HepG2 (cell line): ENCODE results near the gene TNFAIP8L2. TPM values are rescaled to one million over a fixed set of nuclear protein-coding genes. Genes with fewer than 3 reads are reported as not detected.

Experiments used
- ARID4A ChIP-seq: sonication (generic); formaldehyde crosslinking; IDR thresholded peaks from 2 replicates; pipeline ENCODE4 v1.5.0; 2020; ENCODE audit warnings: mild to moderate bottlenecking, missing genetic modification reagents, borderline replicate concordance
- ATM ChIP-seq: fragments of 450-650 bp; IDR thresholded peaks from 2 replicates; pipeline ENCODE4 v1.7.1; 2017; ENCODE audit warnings: mild to moderate bottlenecking, borderline replicate concordance
- CSRNP2 ChIP-seq: sonication (generic); formaldehyde crosslinking; conservative IDR thresholded peaks from 2 replicates; pipeline ENCODE4 v1.8.0; 2022; ENCODE audit warnings: low read depth, missing genetic modification reagents
- FOSL1 ChIP-seq: sonication (generic); formaldehyde crosslinking; IDR thresholded peaks from 2 replicates; pipeline ENCODE4 v1.9.0; 2021; ENCODE audit warnings: missing genetic modification reagents, borderline replicate concordance
- FOXK2 ChIP-seq: fragments of 450-650 bp; IDR thresholded peaks from 2 replicates; pipeline ENCODE4 v1.6.1; 2016
- HNRNPH1 ChIP-seq: fragments of 200-400 bp; formaldehyde crosslinking; optimal IDR thresholded peaks from 2 replicates; pipeline ENCODE3; 2017; ENCODE audit warnings: mild to moderate bottlenecking, low read depth, low read length
- IRF9 ChIP-seq: sonication (generic); formaldehyde crosslinking; IDR thresholded peaks from 2 replicates; pipeline ENCODE4 v1.8.0; 2022; ENCODE audit warnings: missing genetic modification reagents, mild to moderate bottlenecking, borderline replicate concordance
- LBX2 ChIP-seq: sonication (generic); formaldehyde crosslinking; IDR thresholded peaks from 2 replicates; pipeline ENCODE4 v1.5.0; 2020; ENCODE audit warnings: missing genetic modification reagents, mild to moderate bottlenecking, borderline replicate concordance
- MYC ChIP-seq: sonication (generic); formaldehyde crosslinking; IDR thresholded peaks from 2 replicates; pipeline ENCODE4 v1.9.0; 2021; ENCODE audit warnings: missing genetic modification reagents, borderline replicate concordance
- PHF21A ChIP-seq: sonication (generic); formaldehyde crosslinking; IDR thresholded peaks from 2 replicates; pipeline ENCODE4 v1.5.0; 2020; ENCODE audit warnings: mild to moderate bottlenecking, missing genetic modification reagents
- SALL1 ChIP-seq: sonication (generic); formaldehyde crosslinking; IDR thresholded peaks from 2 replicates; pipeline ENCODE4 v1.8.0; 2022; ENCODE audit warnings: mild to moderate bottlenecking, missing genetic modification reagents
- SATB2 ChIP-seq: sonication (generic); formaldehyde crosslinking; IDR thresholded peaks from 2 replicates; pipeline ENCODE4 v1.5.0; 2020; ENCODE audit warnings: missing genetic modification reagents
- SIN3A ChIP-seq: IDR thresholded peaks from 2 replicates; pipeline ENCODE4 v1.6.1; 2011; ENCODE audit warnings: low read depth, mild to moderate bottlenecking, control low read depth, low read length, borderline replicate concordance
- TCF12 ChIP-seq, 2 experiments: fragments of 450-650 bp in 1 of 2; sonication (generic) in 1 of 2; formaldehyde crosslinking in 1 of 2; IDR thresholded peaks; 2 replicates each; pipeline versions ENCODE4 v1.6.1 to v1.8.0; 2017 to 2022; ENCODE audit warnings: antibody characterized with exemption in 1 of 2, mild to moderate bottlenecking in 1 of 2, missing genetic modification reagents in 1 of 2, moderate library complexity in 1 of 2
- ZBTB42 ChIP-seq: sonication (generic); formaldehyde crosslinking; IDR thresholded peaks from 2 replicates; pipeline ENCODE4 v1.5.0; 2020; ENCODE audit warnings: mild to moderate bottlenecking, missing genetic modification reagents
- ZMYM3 ChIP-seq: sonication (generic); formaldehyde crosslinking; IDR thresholded peaks from 2 replicates; pipeline ENCODE4 v1.5.1; 2020; ENCODE audit warnings: mild to moderate bottlenecking, missing genetic modification reagents
- ZNF234 ChIP-seq: sonication (generic); formaldehyde crosslinking; conservative IDR thresholded peaks from 2 replicates; pipeline ENCODE4 v1.5.1; 2020; ENCODE audit warnings: mild to moderate bottlenecking, missing genetic modification reagents
- ZNF616 ChIP-seq: sonication (generic); formaldehyde crosslinking; IDR thresholded peaks from 2 replicates; pipeline ENCODE4 v1.5.0; 2020; ENCODE audit warnings: low read depth, mild to moderate bottlenecking, missing genetic modification reagents
- ZSCAN30 ChIP-seq: sonication (generic); formaldehyde crosslinking; IDR thresholded peaks from 2 replicates; pipeline ENCODE4 v1.5.0; 2020; ENCODE audit warnings: mild to moderate bottlenecking, missing genetic modification reagents
- polyA plus RNA-seq, 8 experiments: library from polyadenylated mRNA; depleted of rRNA in 3 of 8; stranded (reverse) in 7 of 8; unstranded in 1 of 8; fragments of >200 nt; fragmentation: Illumina TruSeq in 4 of 8; extraction: Trizol in 4 of 8; gene quantifications; 2 replicates each; pipeline versions ENCODE4 v1.2.1 to v1.2.3, GENCODE V29; 2011 to 2016; ENCODE audit warnings: low read depth in 4 of 8, missing spikeins in 1 of 8, mixed read lengths in 1 of 8; ENCODE audit not compliant: insufficient read depth in 1 of 8
- total RNA-seq, 5 experiments: library from RNA; depleted of rRNA; stranded (reverse); fragments of >200 nt; fragmentation: Illumina TruSeq; extraction: Trizol; gene quantifications; 2 replicates each; pipeline ENCODE4 v1.2.3, GENCODE V29; 2016; ENCODE audit warnings: low read depth in 1 of 5
- TF ChIP-seq, protein P1 (sequence below): sonication (generic); formaldehyde crosslinking; IDR thresholded peaks from 2 replicates; pipeline ENCODE4 v1.5.0; 2020; ENCODE audit warnings: mild to moderate bottlenecking, low read depth, missing genetic modification reagents, borderline replicate concordance

Gene TNFAIP8L2
- total and polyA plus RNA-seq, 2 of the 13 experiments (the other 11 are each of a cell fraction or from before 2014, with no cell fraction given): not detected

DNA sequence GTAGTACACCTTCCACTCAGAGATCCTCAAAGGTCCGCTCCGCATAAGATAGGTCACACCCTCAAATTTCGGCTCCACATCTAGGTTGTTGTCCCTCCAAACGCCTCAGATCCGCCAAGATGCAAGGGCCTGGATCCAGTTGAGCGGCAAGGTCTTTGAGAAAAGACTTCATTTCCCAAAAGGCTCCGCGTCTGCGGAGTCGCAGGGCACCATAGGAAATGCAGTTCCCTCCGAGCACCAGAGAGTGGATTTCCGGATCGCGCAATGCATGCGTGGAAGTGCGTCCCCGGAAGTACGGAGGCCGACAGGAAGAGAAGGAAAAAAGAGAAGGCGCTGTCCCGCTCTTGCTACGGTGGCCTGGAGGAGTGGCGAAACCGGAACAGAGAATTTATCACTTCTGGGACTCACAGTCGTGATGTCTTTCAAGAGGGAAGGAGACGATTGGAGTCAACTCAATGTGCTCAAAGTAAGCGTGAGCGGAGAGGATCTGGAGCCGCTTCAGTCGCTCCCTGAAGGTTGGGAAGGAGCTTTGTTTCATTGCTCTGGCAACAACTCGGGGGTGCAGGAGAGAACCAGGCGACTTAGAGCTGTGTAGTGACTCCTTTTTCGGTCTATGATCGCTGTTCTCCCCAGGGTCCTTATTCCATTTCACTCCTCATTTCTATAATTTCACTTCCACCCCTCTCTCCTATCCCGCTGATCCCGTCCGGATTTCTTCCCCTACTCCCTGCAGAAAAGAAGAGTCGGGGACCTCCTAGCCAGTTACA is 9.5 kb downstream of the TNFAIP8L2 start, which contains the start of the genes LYSMD1 and SCNM1 (continued):
- TF ChIP-seq, protein P1, sequence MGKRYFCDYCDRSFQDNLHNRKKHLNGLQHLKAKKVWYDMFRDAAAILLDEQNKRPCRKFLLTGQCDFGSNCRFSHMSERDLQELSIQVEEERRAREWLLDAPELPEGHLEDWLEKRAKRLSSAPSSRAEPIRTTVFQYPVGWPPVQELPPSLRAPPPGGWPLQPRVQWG (CRISPR knock-in tag): no peak
- peak; percentile 75; the same call in 1 of the 2 replicates for TF ChIP-seq MYC (CRISPR knock-in tag)
- peak; percentile 96 for TF ChIP-seq SIN3A
- TF ChIP-seq FOSL1: no peak
- peak; percentile 97 for TF ChIP-seq ARID4A (CRISPR knock-in tag)
- no peak for TF ChIP-seq TCF12 (IDR thresholded peaks at IDR 0.05)
- no peak for TF ChIP-seq TCF12 (CRISPR knock-in tag; IDR thresholded peaks at IDR 0.05)
- TF ChIP-seq PHF21A (CRISPR knock-in tag): peak; percentile 93
- no peak for TF ChIP-seq ZSCAN30 (CRISPR knock-in tag)
- TF ChIP-seq LBX2: no peak
- TF ChIP-seq ZNF234 (CRISPR knock-in tag): no peak
- TF ChIP-seq ATM: no peak
- TF ChIP-seq ZBTB42 (CRISPR knock-in tag): peak; percentile 47; the same call in 1 of the 2 replicates
- TF ChIP-seq SATB2 (CRISPR knock-in tag): no peak
- no peak for TF ChIP-seq CSRNP2 (CRISPR knock-in tag)
- peak; percentile 81 for TF ChIP-seq SALL1 (CRISPR knock-in tag)
- no peak for TF ChIP-seq HNRNPH1
- TF ChIP-seq ZMYM3 (CRISPR knock-in tag): no peak
- peak; percentile 91; the same call in 1 of the 2 replicates for TF ChIP-seq IRF9
- 0 out of 2 replicates have a peak, but pooled peaks have one; percentile 36 for TF ChIP-seq ZNF616
- no peak; the same call in 1 of the 2 replicates for TF ChIP-seq FOXK2
